GM19463 (cell line): ENCODE data around the gene PRUNE1.

ENCODE experiments used
- ATAC-seq: cut with Tn5 transposase; IDR thresholded peaks from one replicate; pipeline ENCODE4 v1.9.1; 2021; ENCODE audit warnings: mild to moderate bottlenecking, moderate library complexity; ENCODE audit not compliant: unreplicated experiment

PRUNE1 gene, protein sequence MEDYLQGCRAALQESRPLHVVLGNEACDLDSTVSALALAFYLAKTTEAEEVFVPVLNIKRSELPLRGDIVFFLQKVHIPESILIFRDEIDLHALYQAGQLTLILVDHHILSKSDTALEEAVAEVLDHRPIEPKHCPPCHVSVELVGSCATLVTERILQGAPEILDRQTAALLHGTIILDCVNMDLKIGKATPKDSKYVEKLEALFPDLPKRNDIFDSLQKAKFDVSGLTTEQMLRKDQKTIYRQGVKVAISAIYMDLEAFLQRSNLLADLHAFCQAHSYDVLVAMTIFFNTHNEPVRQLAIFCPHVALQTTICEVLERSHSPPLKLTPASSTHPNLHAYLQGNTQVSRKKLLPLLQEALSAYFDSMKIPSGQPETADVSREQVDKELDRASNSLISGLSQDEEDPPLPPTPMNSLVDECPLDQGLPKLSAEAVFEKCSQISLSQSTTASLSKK

DNA sequence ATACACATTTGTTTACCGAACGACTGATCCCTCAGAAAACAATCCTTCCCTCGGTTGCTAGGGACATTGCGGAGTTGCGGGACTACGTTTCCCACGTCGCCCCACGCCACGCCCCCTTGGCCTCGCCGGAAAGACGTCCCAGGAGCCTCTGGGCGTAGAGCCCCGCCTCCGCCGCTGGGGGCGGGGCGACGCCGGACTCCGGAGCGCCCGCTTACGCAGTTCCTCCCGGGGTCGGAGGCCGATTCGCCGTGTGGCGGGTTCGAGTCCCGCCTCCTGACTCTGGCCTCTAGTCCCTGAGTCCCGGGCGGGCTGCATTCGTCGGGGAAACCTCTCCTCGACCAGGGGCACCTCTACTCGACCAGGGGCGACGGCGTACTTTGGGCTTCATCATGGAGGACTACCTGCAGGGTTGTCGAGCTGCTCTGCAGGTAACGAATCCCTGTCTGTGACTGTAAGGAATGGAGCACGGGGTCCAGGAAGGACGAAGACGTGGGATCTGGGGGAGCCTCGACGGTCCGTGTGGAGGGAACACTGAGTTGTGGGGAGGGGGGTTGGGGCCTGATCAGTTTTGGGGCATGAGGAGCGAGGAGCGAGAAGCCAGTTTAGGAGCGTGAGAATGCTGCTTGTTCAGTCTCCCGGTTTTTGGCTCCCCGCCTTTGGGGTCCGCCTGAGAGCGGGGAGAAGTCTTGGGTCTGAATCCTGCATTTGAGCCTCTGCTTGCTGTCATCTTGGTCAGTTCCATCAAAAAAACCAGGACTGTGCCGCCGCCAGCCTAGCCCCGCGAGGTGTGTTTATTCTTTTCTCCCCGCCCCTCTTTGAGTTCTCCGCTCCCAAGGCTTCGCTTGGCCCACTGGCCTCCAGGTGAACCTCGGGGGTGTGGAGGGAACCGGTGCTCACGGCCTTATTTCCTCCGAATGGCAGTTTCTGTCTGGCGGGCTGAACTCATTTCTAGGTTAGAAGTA, at the start of gene PRUNE1:
Gene PRUNE1 (plus strand): TSS at position 206 of the 962 bp plus-strand sequence. CDS start 184 bp downstream, at position 390.
- peak; percentile 77 for ATAC-seq

DNA sequence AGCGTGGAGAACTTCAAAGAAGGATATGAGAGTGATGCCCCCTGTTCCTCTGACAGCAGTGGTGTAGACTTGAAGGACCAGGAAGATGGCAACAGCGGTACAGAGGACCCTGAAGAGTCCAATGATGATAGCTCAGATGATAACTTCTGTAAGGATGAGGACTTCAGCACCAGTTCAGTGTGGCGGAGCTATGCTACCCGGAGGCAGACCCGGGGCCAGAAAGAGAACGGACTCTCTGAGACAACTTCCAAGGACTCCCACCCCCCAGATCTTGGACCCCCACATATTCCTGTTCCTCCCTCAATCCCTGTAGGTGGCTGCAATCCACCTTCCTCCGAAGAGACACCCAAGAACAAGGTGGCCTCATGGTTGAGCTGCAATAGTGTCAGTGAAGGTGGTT, 47.6 kb upstream of the PRUNE1 start:
- no peak for ATAC-seq

DNA sequence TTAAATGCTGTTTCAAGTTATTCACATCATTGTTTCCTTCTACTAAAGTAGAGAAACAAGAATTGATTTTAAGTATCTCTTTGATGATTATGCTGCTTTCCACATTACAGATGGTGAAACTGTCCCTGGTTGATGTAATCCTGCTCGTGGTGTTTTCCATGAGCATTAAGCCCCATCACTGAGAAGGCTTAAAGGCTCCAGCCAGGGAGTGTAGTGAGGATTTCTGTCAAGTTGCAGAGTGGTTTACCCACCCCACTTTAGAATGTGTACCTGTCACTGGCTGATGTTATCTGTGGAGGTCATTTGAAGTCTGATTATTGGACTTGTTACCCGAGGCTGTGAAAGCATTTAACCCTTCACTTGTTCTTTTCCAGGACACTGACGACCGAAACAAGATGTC, 46.5 kb upstream of the PRUNE1 start:
- no peak for ATAC-seq

DNA sequence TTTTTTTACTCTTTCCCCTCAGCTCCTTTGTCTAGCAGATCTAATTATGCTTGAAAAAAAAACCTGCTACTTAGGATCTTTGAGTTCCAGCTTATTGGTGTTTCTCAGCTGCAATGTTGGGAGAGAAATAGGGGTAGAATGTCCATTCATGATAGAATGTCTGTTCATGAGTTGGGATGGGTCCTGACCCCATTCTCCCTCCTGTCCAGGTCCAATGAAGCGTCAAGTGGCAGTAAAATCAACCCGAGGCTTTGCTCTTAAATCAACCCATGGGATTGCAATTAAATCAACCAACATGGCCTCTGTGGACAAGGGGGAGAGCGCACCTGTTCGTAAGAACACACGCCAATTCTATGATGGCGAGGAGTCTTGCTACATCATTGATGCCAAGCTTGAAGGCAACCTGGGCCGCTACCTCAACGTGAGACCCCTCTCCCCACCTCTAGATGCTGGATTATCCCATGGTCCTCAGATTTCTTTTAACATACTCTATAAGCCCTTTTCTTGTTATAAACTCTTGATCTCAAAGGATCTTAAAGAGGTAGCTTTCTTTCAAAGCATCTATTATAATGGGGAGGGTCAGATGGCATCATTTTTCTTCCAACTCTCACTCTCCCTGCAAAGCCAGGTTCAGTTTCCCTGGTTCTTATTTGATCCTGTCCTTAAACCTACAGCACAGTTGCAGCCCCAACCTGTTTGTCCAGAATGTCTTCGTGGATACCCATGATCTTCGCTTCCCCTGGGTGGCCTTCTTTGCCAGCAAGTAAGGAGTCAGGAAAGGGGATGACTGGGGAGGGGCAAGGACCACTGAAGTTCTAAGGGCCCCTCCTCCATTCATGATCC, 44.7 kb upstream of the PRUNE1 start:
- ATAC-seq, result no peak

DNA sequence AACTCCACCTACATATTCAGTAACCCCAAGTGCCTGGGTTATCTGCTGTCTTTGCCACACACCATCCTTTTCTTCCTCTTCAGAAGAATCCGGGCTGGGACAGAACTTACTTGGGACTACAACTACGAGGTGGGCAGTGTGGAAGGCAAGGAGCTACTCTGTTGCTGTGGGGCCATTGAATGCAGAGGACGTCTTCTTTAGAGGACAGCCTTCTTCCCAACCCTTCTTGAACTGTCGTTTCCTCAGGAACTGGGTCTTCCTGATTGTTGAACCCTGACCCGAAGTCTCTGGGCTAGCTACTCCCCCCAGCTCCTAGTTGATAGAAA, 44.1 kb upstream of the PRUNE1 start:
- no peak for ATAC-seq

DNA sequence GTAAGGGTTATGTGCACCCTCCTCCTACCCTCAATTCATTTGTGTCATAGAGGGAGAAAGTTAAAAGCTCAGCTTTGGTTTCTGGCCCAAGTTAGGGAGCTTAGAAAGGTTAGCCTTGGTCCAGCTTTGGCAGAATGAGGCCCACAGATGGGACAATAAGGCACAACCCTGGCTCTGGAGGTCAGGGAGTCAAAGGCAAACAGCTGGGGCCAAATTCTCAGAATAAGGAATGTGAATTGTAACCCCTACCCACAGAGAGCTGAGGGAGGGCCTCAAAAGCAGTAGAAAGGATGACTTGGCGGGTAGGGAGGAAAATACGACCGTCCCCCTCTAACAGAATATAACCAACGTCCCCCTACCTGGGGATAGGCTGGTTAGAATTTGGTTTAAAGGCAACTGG, 42.6 kb upstream of the PRUNE1 start:
- no peak for ATAC-seq

DNA sequence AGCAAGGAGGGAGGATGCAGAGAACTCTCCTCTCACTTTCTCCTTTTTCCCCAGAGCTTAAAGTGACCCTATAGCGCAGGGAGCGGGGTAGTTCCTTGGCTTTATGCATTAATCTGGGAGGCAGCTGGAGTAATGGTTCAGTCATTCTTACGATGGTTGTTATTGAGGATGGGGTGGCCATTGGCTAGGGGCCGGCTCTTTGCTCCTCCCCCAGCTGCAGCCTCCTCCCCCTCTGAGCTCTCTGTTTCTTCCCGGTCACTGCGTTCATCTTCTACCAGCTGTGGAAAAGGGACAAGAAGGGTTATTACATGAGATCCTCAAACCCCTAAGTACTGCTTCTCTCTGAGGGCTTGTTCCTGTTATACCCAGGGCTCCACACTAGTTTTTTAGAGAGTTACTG, 42.2 kb upstream of the PRUNE1 start:
- ATAC-seq, result no peak

DNA sequence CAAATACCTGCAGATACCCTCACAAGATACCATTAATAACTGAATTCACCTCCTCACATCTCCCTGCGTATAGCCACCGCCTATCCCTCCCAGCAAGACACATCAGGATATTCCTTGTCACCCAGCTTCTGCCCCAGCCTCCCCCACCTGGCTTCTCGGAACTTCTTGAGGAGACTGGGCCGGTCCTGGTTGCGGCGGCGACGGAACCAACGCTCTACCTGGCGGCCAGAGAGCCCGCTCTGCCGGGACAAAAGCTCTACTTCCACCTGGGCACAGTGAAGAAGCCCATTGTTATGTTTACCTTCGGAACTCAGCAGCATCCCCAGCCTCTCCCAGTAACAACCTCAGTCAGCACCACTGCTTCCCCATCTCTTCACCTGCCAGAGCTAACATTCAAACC, 40.3 kb upstream of the PRUNE1 start:
- no peak for ATAC-seq

DNA sequence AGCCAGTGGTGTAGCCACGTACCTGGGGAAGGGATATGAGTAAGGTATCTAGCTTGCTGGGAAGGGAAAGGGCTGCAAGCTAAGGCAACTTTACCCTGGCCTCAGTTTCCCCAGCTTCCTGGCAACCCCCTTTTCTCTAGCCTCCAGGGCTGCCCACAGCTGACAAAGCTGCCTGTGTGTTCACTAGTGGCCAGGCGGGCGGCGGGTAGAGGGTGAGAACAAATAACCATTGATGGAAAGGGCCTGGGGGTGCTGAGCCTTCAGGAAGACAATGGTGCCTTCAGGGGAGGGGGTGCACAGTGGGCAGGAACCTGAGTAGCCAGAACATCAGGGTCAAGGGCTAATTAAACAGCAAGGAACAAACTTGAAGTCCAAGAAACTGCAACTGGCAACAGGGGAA, 39.8 kb upstream of the PRUNE1 start:
- ATAC-seq, result no peak

DNA sequence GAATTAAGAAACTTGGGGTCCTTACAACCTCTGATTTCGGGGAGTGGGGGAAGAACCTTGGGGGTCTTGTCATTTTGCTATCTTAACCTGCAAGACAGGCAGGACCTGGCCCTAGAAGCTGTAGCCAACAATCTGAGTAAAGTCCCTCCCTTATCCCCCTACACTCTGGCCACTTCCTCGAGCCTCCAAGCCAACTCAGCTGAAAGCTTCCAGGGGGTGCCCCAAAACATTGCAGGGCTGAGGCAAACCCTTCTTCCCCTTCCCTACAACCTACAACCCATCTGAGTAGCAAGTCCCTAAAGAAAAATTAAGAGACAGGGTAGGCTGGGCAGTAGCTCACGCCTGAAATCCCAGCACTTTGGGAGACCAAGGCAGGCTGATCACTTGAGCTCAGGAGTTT, 38.6 kb upstream of the PRUNE1 start:
- no peak for ATAC-seq

DNA sequence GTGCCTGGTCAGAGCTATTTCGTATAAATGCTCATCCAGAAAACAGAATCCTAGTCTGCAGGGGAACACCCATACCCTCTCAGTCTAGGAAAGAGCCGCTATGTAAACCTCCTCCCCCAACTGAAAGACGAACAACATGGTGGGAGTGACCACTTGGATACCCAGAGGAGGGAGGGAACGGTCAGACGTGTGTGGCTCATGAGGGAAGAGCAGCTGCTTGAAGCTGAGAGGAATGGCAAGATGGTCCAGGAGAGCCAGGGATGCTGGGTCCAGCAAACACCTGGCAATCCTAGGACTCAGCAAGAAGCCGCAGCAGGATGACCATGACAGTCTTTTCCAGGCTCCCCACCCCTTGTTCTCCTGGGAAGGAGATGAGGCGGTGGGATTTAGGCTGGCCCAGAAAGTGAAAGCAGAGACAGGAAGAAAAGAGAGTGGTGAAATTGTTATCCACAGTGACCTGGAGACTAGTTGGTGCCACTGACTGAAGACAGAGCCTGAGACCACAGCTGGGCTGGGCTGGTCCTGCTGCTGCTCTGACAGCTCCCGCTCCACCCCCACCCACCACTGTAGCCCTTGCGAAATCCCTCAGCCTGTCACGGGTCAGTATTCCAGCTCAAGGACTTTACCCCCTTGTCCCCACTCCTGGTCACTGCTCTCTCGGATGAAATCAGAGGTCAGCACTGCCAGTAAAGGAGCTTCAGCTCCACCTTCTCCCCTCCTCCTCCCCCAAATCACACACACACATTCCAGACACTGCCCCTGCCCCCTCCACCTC, 37.3 kb upstream of the PRUNE1 start:
- no peak for ATAC-seq

DNA sequence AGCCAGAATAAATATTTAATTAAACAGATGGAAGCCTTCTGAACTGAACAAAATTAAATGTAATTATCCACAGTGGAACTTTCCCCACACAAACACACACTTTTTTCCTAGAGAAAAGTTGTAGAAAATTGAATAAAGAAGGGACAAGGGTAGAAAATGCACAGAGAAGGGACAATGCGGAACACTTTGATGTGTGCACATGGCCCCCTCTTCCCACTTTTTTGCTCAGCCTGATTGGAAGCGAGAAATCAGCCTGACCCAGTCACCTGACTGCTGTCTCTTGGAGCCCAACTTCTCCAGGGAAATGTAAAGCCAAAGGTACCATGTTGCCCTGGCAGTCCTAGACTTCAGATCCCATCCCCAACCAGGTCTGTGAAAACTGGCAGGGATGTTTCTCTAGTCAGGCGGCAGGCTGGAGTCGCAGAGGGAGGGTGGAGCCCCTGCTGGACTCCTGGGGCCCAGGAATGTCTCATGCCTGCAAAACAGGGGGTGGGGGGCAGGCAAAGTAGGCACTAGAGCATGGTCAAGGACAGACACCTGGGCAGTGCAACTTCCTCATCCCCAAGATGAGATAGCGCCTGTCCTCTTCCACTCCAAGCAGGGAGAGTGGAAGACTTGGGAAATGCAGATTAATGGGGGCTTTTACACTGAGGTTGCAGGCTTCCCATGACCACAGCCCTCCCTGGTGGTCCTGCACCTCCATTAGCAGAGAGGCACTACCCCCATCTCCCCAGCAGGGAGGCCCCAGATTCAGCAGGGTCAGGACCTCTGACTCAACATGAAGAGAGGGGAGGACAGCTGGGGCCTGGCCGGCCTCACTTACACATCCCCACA, 36.4 kb upstream of the PRUNE1 start:
- ATAC-seq, result no peak

DNA sequence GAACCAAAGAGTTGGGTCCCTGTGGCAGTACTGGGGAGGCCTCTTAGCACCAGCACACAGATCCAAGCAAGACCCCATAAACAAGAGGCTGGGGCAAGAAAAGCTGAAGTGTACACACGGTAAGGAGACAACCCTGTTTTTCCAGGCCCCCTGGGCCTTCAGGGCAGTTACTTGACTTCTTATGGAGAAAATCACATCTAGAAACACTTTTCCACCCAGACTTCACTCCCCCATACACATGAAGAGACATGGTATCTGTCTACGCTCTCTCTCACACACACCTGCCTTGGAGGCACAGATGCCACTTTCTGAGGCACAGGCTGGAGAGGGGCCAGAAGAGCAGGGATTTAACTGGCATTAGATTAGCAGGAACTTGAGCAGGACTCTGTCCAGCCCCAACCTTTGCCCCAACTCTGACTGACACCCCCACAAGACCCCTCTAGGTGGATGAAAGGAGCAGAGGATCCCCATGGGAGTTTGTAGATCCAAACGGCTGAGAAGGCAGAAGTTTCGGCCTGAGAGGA, 35.8 kb upstream of the PRUNE1 start:
- ATAC-seq, result no peak

DNA sequence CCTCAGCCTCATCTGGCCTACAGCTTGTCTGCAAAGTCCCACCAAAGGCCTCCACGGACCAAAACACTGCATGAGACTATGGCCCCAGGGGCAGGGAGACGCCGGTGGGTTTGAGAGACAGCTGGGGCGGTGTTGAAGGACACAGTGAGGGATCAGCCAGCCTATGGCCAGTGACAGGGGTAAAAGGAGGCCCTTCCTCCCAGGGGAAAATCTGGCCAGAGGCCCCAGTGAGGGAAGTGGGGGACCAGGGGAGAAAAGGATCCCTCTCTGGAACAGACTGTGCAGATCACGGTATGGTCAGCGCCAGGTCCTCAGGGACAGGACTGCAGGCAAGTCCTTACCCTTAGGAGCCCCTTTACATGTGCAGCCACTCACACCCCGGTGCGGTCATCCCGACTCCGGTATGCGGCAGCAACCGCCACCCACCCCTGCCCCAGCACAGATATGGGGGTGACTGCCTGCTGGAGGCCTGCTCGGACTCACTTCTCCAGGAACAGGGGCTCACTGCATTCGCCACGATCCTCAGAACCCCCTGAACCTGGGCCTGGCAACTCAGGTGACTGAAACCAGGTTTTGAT, 34.9 kb upstream of the PRUNE1 start:
- no peak for ATAC-seq

DNA sequence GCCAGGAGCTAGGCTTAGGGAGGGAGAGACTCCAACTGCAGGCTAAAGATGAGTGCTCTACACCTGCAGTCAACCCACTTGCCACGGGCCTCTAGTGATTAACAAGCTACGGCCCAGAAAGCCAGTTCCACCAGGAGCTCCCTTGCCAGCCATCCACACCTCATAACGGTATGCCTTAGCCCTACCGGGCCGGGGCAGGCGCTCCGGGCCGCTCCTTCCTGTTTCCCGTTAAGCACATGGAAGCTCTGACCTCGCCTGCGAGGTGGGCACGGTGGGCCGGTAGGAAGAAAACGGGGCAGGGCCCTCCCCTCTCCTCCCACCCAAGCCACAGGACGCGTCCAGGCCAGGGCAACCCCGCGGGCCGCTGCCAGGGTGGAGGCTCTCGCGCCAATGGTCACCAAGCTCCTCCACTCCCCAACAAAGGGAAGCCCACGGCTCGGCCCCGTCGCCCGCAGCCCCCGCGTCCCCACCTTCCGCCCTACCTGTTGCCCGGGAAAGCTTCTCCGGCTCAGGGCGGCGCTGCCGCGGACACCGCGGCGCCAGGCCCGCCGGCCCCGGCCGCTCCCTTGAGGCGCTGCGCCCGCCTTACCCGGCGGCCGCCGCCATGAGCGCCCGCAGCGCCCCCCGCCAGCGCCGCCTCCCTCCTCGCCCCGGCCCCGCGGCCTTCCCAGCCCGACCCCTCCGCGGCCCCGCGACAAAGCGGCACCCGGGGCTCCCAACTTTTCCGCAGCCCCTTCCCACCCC, 34.2 kb upstream of the PRUNE1 start:
- peak; percentile 44 for ATAC-seq

DNA sequence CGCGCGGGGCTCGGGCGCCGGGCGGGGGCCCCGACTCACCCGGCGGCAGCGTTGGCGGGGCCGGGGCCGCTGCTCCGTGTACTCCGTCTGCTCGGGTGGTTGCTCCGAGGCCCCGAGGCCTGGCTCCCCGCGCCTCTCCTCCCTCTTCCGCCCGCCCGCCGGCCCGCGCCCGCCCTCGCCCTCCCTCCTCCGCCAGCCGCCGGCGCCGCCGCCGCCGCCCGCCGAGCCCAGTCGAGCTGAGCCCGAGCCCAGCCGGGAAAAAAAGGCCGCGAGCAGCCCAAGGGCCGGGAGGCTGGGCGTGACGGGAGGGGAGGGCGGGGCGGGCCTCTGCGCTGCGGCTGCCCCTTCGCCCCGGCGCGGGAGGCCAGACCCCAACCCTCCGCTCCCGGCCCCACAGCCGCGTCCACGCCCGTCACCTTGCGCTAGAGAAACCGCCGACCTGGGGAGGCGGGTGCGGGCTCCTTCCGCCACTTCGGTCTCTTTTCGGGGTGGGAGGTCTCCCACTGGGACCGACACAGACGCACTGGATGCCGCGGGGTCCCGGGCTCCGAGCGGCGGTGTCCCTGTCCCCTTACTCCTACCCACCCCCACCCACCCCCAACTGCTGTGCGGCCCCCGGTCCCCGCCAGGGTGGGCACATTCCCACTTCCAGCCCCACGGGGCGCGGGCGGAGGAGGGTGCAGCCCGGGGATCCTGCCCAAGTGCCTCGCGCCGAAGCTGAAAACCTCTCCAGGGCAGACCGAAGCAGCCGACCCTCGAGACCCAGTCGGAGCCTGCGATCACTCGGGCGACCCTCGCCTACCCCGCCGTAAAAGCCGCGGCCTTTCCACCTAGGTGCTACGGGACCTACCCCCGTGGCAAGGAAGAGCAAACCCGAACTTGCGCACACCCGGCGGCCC, 33.4 kb upstream of the PRUNE1 start, which contains the start of gene CERS2:
Gene CERS2 (minus strand): TSS at position 256 of the 899 bp plus-strand sequence. CDS start 5,745 bp downstream, outside the sequence.
- ATAC-seq, result peak; percentile 53

DNA sequence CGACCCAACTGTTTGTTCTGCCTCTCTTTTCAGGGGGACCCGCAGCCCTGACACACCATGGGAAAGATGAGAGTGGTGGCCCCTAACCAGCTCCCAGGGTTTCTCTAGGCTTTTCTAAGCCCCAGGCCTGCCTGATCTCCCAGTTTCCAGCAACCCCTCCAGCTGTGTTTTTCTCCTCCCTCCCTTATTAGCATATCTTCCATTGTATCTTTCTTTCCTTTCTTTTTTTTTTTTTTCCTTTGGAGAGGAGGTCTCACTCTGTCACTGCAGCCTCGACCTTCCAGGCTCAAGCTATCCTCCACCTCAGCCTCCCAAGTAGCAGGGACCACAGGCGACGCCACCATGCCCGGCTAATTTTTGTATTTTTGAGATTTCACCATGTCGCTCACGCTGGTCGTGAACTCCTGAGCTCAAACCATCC, 31.8 kb upstream of the PRUNE1 start:
- ATAC-seq, result no peak
